ENCODE results near the gene ATF2.
A peak's percentile ranks its signal among the peaks of the same experiment; 100 is the strongest.

ATF2 gene

GRCh38 chr2:175167792-175168563 lies at the start of gene ATF2:
TSS of gene ATF2 (minus strand) at chr2:175168203. CDS start at chr2:175136443, 31,760 bp downstream.
- DNase-seq (ENCODE audit: low read depth in 4 of 4, low spot score in 1 of 4) = peak; percentile 90 to 96 (median 95)

GRCh38 chr2:175207741-175208438 lies 39.9 kb upstream of the ATF2 start:
- DNase-seq (ENCODE audit: low read depth in 4 of 4, low spot score in 1 of 4) = no peak

GRCh38 chr2:175206866-175207265 lies 38.9 kb upstream of the ATF2 start:
- DNase-seq (ENCODE audit: low read depth in 4 of 4, low spot score in 1 of 4) = no peak

GRCh38 chr2:175205523-175205922 lies 37.5 kb upstream of the ATF2 start:
- DNase-seq (ENCODE audit: low read depth in 4 of 4, low spot score in 1 of 4) = no peak

- DNase-seq (ENCODE audit: low read depth in 4 of 4, low spot score in 1 of 4) = peak in 2 of 4 experiments; percentile 8 to 42
These were observed 35.9 kb upstream of the ATF2 start for GRCh38 chr2:175203621-175204496.

- no peak for DNase-seq (ENCODE audit: low read depth in 4 of 4, low spot score in 1 of 4)
These were observed 27.0 kb upstream of the ATF2 start for GRCh38 chr2:175195012-175195411.

GRCh38 chr2:175188761-175189160 lies 20.8 kb upstream of the ATF2 start:
- no peak for DNase-seq (ENCODE audit: low read depth in 4 of 4, low spot score in 1 of 4)

- DNase-seq (ENCODE audit: low read depth in 4 of 4, low spot score in 1 of 4) = no peak
These were observed 19.4 kb upstream of the ATF2 start for GRCh38 chr2:175187378-175187777.

GRCh38 chr2:175183674-175184073 lies 15.7 kb upstream of the ATF2 start:
- DNase-seq (ENCODE audit: low read depth in 4 of 4, low spot score in 1 of 4) = no peak

- no peak for DNase-seq (ENCODE audit: low read depth in 4 of 4, low spot score in 1 of 4)
These were observed 13.9 kb upstream of the ATF2 start for GRCh38 chr2:175181877-175182308.

GRCh38 chr2:175181104-175181876 lies 13.3 kb upstream of the ATF2 start, which contains the start of gene ATP5MC3:
TSS of gene ATP5MC3 (minus strand) at chr2:175181710. CDS start at chr2:175181393, 317 bp downstream.
- DNase-seq (ENCODE audit: low read depth in 4 of 4, low spot score in 1 of 4) = peak; percentile 79 to 89 (median 86)

GRCh38 chr2:175180701-175181103 lies 12.7 kb upstream of the ATF2 start:
- DNase-seq (ENCODE audit: low read depth in 4 of 4, low spot score in 1 of 4) = peak in 3 of 4 experiments; percentile 18 to 45 (median 41)

GRCh38 chr2:175176624-175177023 lies 8.6 kb upstream of the ATF2 start:
- no peak for DNase-seq (ENCODE audit: low read depth in 4 of 4, low spot score in 1 of 4)

- no peak for DNase-seq (ENCODE audit: low read depth in 4 of 4, low spot score in 1 of 4)
These were observed 7.9 kb upstream of the ATF2 start for GRCh38 chr2:175175896-175176295.

- no peak for DNase-seq (ENCODE audit: low read depth in 4 of 4, low spot score in 1 of 4)
These were observed 7.3 kb upstream of the ATF2 start for GRCh38 chr2:175175320-175175719.

- no peak for DNase-seq (ENCODE audit: low read depth in 4 of 4, low spot score in 1 of 4)
These were observed 2.8 kb upstream of the ATF2 start for GRCh38 chr2:175170659-175171304.

- DNase-seq (ENCODE audit: low read depth in 4 of 4, low spot score in 1 of 4) = no peak
These were observed 1.2 kb upstream of the ATF2 start for GRCh38 chr2:175169191-175169590.

- DNase-seq (ENCODE audit: low read depth in 4 of 4, low spot score in 1 of 4) = no peak
These were observed 552 bp upstream of the ATF2 start for GRCh38 chr2:175168564-175168945.

GRCh38 chr2:175167076-175167791 lies 769 bp downstream of the ATF2 start:
- peak in 3 of 4 experiments; percentile 2 to 4 (median 3) for DNase-seq (ENCODE audit: low read depth in 4 of 4, low spot score in 1 of 4)
